ENCODE results near the gene TYMP.

Gene TYMP

DNA sequence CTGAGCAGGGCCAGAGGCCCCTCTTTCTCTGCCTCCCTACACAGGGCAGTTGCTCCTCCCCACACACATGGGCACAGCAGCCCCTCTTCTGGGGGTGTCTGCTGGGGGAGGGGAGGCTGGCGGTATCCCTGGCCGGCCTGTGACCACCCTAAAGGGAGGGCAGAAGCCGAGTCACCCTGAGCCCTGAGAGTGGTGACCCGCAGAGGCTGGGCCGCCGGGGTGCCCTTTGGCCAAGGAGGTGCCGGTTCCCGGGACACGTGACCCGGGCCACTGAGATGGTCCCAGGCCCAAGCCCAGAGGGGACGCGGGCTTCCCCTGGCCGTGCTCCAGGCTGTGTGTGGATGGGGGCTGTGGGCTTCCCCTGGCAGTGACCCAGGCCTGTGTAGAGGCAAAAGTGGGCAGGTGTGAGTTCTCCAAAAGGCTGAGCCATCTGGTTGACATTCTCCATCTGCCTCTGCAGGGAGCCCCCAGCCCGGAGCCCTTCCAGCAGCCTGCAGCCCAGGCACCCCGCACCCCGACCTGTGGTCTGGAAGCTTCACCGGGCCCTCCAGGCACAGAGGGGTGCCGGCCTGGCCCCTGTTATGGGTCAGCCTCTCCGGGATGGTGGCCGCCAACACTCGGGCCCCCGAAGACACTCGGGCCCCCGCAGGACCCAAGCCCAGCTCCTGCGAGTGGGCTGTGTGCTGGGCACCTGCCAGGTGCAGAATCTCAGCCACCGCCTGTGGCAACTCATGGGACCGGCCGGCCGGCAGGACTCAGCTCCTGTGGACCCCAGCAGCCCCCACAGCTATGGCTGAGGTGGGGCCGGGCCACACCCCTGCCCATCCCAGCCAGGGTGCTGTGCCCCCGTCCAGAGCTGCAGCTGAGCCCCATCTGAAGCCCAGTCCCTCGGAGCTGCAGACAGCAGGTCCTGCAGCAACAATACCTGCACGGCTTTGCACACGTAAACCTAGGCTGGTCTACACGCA lies 47.4 kb downstream of the TYMP start:
- TF ChIP-seq CTCF (IDR thresholded peaks at IDR 0.05) = no peak

GRCh38 chr22:50481440-50482106 lies 48.2 kb downstream of the TYMP start, which contains the start of gene ADM2:
ADM2 (plus strand) TSS chr22:50481543; CDS start chr22:50481848, 305 bp downstream.
- TF ChIP-seq CTCF (IDR thresholded peaks at IDR 0.05) = no peak

DNA sequence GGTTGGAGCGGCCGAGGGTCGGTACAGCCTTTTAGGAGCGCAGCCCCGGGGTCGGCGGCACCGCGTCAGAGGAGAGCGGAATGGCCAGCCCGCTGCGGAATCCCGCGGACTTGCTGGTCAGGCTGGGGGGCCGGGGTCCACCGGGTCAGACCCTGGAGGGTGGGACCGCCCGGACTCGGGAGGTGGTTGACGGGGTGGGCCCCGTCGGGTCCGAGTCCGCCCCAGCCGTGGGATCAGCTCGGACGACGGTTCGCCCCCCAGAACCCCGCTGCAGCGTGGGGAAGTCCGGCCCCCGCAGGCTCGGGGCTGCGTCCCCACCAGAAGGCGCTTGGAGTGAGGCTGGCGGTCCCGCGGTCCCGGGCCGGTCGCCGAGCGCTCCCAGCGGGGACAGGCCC lies 48.8 kb downstream of the TYMP start:
- TF ChIP-seq CTCF (IDR thresholded peaks at IDR 0.05) = no peak

- no peak for TF ChIP-seq CTCF (IDR thresholded peaks at IDR 0.05)
Measured at GRCh38 chr22:50479721-50480120, 50.1 kb downstream of the TYMP start.

GRCh38 chr22:50477923-50478322 lies 51.9 kb downstream of the TYMP start:
- no peak for TF ChIP-seq CTCF (IDR thresholded peaks at IDR 0.05)

DNA sequence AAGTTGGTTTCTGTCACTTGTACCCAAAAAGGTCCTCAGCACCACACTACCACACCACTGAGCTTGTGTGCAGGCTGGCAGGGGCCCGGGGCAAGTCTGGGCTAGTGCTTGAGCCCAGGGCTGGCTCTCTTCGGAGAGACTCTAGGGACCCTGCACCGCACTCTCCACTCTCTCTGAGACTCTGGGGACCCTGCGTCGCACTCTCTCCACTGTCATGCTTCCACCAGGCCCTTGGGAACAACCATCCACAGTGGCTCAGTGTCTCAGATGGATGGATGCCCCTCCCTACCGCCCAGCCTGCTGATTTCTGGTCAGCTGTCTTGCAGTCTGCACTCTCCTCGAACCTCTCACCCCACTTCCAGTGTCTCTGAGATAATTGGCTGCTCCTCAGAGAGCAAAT lies 52.9 kb downstream of the TYMP start:
- no peak for TF ChIP-seq CTCF (IDR thresholded peaks at IDR 0.05)

Data from LNCAP (cell line).